GM19193 (cell line): Measurements from ENCODE around the gene ASRGL1.

ENCODE experiments used
- POLR2A ChIP-seq: IDR thresholded peaks from 4 replicates; pipeline ENCODE4 v1.6.1; 2011; ENCODE audit not compliant: insufficient read depth, insufficient read length; ENCODE audit errors: extremely low read depth

Gene ASRGL1

GRCh38 chr11:62353841-62354240 is 16.6 kb downstream of the ASRGL1 start:
- TF ChIP-seq POLR2A: no peak

GRCh38 chr11:62358273-62358672 is 21.0 kb downstream of the ASRGL1 start:
- TF ChIP-seq POLR2A: no peak

GRCh38 chr11:62359475-62359874 is 22.2 kb downstream of the ASRGL1 start:
- no peak for TF ChIP-seq POLR2A

- no peak for TF ChIP-seq POLR2A
These were observed 23.4 kb downstream of the ASRGL1 start for GRCh38 chr11:62360685-62361084.

GRCh38 chr11:62370743-62371440 is 33.6 kb downstream of the ASRGL1 start:
- TF ChIP-seq POLR2A: no peak

GRCh38 chr11:62372871-62373270 is 35.6 kb downstream of the ASRGL1 start:
- TF ChIP-seq POLR2A: no peak

GRCh38 chr11:62373464-62374119 is 36.3 kb downstream of the ASRGL1 start:
- no peak for TF ChIP-seq POLR2A

- no peak for TF ChIP-seq POLR2A
These were observed 37.6 kb downstream of the ASRGL1 start for GRCh38 chr11:62374801-62375200.

- no peak for TF ChIP-seq POLR2A
These were observed 46.6 kb downstream of the ASRGL1 start for GRCh38 chr11:62383822-62384221.

- no peak for TF ChIP-seq POLR2A
These were observed 50.1 kb downstream of the ASRGL1 start for GRCh38 chr11:62387381-62387780.

- TF ChIP-seq POLR2A: no peak
These were observed 51.8 kb downstream of the ASRGL1 start for GRCh38 chr11:62388999-62389398.

GRCh38 chr11:62390237-62390636 is 53.0 kb downstream of the ASRGL1 start:
- no peak for TF ChIP-seq POLR2A

- TF ChIP-seq POLR2A: no peak
These were observed 53.5 kb downstream of the ASRGL1 start for GRCh38 chr11:62390722-62391121.

GRCh38 chr11:62391642-62392425 is 54.6 kb downstream of the ASRGL1 start:
- TF ChIP-seq POLR2A: no peak

GRCh38 chr11:62392506-62392905 is 55.3 kb downstream of the ASRGL1 start:
- no peak for TF ChIP-seq POLR2A
